HUDEP-2 (cell line): Measurements from ENCODE around the gene GPR75.

Experiments used
- DNase-seq, 76 experiments: peaks; one replicate each; lab custom pipeline; 2025; ENCODE audit not compliant: unreplicated experiment in 76 of 76; lab: John Stamatoyannopoulos, UW

The GPR75 gene

DNA sequence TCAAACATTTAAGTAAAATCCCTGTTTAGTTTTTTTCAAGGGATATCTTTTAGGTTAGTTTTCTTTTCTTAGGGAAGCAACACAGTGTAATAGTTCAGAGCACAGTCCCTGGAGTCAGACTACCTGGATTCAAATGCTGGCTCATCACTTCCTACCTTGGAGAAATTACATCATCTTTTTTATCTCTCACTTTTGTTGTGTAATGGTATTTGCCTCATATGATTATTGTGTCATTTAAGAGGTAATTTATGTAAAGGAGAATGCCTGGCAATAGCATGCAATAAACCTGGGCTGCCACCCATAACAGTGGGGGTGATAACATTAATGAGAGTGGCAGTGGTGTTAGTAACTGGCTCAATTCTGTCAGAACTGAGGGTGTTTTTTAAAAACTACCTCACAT lies 46.6 kb downstream of the GPR75 start:
- no peak for DNase-seq

DNA sequence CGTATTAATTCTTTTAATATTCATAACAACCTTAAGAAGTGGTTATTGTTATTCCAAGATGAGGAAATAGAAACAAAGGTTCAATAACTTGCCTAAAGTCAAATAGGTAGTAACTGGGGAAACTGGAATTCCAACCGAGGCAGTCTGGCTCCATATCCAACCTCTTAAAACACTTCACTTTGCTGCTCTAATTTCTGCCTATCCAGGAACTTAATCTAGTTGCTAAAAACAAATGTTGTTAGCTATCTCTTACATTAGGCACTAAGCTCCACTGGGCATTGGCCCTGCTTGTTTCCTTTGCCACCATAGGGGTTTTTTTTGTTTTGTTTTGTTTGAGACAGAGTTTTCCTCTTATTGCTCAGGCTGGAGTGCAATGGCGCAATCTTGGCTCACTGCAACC lies 48.2 kb downstream of the GPR75 start:
- no peak for DNase-seq
